ENCODE measurements around the gene PRAMEF14. TPM values are rescaled to one million over a fixed set of nuclear protein-coding genes. Genes with fewer than 3 reads are reported as not detected.

Gene PRAMEF14
- total RNA-seq, 1 experiment from 2014 or later = not detected

Other genes with a start within 250 kb of the PRAMEF14 start
- not detected in 2 replicates for gene HNRNPCL2, start 230.3 kb downstream of the PRAMEF14 start, total RNA-seq (2022)
- gene PRAMEF26, start 191.1 kb downstream of the PRAMEF14 start, total RNA-seq (2022) = not detected in 2 replicates
- not detected in 2 replicates for gene HNRNPCL4, start 181.5 kb downstream of the PRAMEF14 start, total RNA-seq (2022)
- not detected in 2 replicates for gene PRAMEF9, start 175.3 kb downstream of the PRAMEF14 start, total RNA-seq (2022)
- gene PRAMEF13, start 145.7 kb downstream of the PRAMEF14 start, total RNA-seq (2022) = not detected in 2 replicates
- not detected in 2 replicates for gene PRAMEF18, start 121.0 kb downstream of the PRAMEF14 start, total RNA-seq (2022)
- gene PRAMEF5, start 92.9 kb downstream of the PRAMEF14 start, total RNA-seq (2022) = not detected in 2 replicates
- gene PRAMEF8, start 62.0 kb downstream of the PRAMEF14 start, total RNA-seq (2022) = not detected in 2 replicates
- gene PRAMEF33, start 43.6 kb downstream of the PRAMEF14 start, total RNA-seq (2022) = not detected in 2 replicates
- not detected in 2 replicates for gene PRAMEF15, start 31.6 kb downstream of the PRAMEF14 start, total RNA-seq (2022)
- not detected in 2 replicates for gene PRAMEF19, start 24.8 kb upstream of the PRAMEF14 start, total RNA-seq (2022)
- gene PRAMEF17, start 42.5 kb upstream of the PRAMEF14 start, total RNA-seq (2022) = not detected in 2 replicates
- not detected in 2 replicates for gene PRAMEF20, start 63.3 kb upstream of the PRAMEF14 start, total RNA-seq (2022)
- not detected in 2 replicates for gene LRRC38, start 166.9 kb upstream of the PRAMEF14 start, total RNA-seq (2022)
- gene PDPN, start 236.7 kb upstream of the PRAMEF14 start, total RNA-seq (2022) = not detected in 2 replicates

Data from Calu3 (cell line).